ENCODE measurements around the gene COQ4.

- TF ChIP-seq CTCF (IDR thresholded peaks at IDR 0.05) = no peak
- TF ChIP-seq POLR2A (IDR thresholded peaks at IDR 0.05) = no peak
Observed at GRCh38 chr9:128369024-128369706, 46.5 kb downstream of the COQ4 start.
